Activated T-helper 17 cell treated with anti-CD3 and anti-CD28 coated beads, Interleukin-2, amount 50 U/mL, for 72 hours (primary cell): ENCODE measurements around the gene ESRRA. TPM values are rescaled to one million over a fixed set of nuclear protein-coding genes. Genes with fewer than 3 reads are reported as not detected.
"Not testable (repeated sequence)": the region's sequence is repeated elsewhere in the genome, so short reads cannot be mapped to it uniquely, and the experiment has no call there.

Experiments
- ATAC-seq: fragments of 150-1000 bp; cut with Tn5 transposase; replicated peaks from 2 replicates; pipeline ENCODE4 v1.10.0; 2021; ENCODE audit warnings: mild to moderate bottlenecking, moderate library complexity
- H3K27ac Mint-ChIP-seq: one replicate; pipeline ENCODE4 v1.8.0; 2022; ENCODE audit warnings: mixed read lengths
- H3K27me3 Mint-ChIP-seq: one replicate; pipeline ENCODE4 v1.8.0; 2022; ENCODE audit warnings: mixed read lengths
- H3K36me3 Mint-ChIP-seq: one replicate; pipeline ENCODE4 v1.8.0; 2022; ENCODE audit warnings: low read depth, mild to moderate bottlenecking, mixed read lengths
- H3K4me1 Mint-ChIP-seq: one replicate; pipeline ENCODE4 v1.8.0; 2022; ENCODE audit warnings: mixed read lengths
- H3K4me3 Mint-ChIP-seq: one replicate; pipeline ENCODE4 v1.8.0; 2022; ENCODE audit warnings: mild to moderate bottlenecking, mixed read lengths
- H3K9me3 Mint-ChIP-seq: one replicate; pipeline ENCODE4 v1.8.0; 2022; ENCODE audit warnings: mixed read lengths
- total RNA-seq, 2 donors: library from RNA; stranded (reverse); gene quantifications; one replicate each; pipeline ENCODE4 v1.2.3, GENCODE V29; 2022

ESRRA gene
- total RNA-seq, 2 donors from 2014 or later: 31.2 to 55.7 TPM

DNA sequence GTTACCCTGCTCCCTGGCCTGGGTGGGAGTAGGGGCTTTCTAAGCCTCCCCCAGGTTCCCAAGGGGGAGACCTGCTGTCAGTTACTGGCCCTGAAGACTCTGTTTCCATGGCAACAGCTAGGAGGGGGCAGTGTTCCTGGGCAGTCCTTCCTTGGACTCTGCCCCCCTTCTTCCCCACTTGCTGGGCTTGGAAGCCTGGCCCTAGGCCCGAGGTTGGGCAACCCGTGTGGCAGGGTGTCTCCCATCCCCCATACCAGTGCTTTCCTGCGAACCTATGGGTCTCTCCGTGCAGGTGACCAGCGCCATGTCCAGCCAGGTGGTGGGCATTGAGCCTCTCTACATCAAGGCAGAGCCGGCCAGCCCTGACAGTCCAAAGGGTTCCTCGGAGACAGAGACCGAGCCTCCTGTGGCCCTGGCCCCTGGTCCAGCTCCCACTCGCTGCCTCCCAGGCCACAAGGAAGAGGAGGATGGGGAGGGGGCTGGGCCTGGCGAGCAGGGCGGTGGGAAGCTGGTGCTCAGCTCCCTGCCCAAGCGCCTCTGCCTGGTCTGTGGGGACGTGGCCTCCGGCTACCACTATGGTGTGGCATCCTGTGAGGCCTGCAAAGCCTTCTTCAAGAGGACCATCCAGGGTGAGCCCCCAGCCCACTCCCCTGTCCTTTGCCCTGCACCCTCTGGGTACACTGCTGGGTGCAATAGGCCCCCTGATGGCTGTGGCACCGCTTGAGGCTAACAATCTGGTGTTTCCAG, 1.7 kb downstream of the ESRRA start:
- Mint-ChIP-seq H3K4me3 (peak overlapping the region; percentile 98), H3K36me3 (peaks cover 31% of the 10 kb centered on the region), H3K9me3 (no peaks in the 10 kb centered on the region), H3K4me1 (peaks cover 5% of the 10 kb centered on the region), H3K27ac (peak overlapping the region; percentile 57), H3K27me3 (no peaks in the 10 kb centered on the region)
- no peak for ATAC-seq

- peaks cover 38% of the 10 kb centered on the region for H3K36me3 Mint-ChIP-seq
- H3K9me3 Mint-ChIP-seq: not testable (repeated sequence)
- peak overlapping the region; percentile 98 for H3K4me3 Mint-ChIP-seq
Observed at GRCh38 chr11:64307795-64308194, 2.5 kb downstream of the ESRRA start.

GRCh38 chr11:64312947-64313346, 7.6 kb downstream of the ESRRA start:
- no peak for ATAC-seq
- Mint-ChIP-seq H3K9me3 (no peaks in the 10 kb centered on the region), H3K27me3 (no peaks in the 10 kb centered on the region), H3K27ac (peak overlapping the region; percentile 72), H3K4me3 (no peak overlapping the region), H3K4me1 (peaks cover 6% of the 10 kb centered on the region), H3K36me3 (peaks cover 61% of the 10 kb centered on the region)

More at GRCh38 chr11:64307795-64308194, 2.5 kb downstream of the ESRRA start:
- H3K27me3 Mint-ChIP-seq, H3K4me1 Mint-ChIP-seq, ATAC-seq: not testable (repeated sequence)
- peak overlapping the region; percentile 57 for H3K27ac Mint-ChIP-seq

DNA sequence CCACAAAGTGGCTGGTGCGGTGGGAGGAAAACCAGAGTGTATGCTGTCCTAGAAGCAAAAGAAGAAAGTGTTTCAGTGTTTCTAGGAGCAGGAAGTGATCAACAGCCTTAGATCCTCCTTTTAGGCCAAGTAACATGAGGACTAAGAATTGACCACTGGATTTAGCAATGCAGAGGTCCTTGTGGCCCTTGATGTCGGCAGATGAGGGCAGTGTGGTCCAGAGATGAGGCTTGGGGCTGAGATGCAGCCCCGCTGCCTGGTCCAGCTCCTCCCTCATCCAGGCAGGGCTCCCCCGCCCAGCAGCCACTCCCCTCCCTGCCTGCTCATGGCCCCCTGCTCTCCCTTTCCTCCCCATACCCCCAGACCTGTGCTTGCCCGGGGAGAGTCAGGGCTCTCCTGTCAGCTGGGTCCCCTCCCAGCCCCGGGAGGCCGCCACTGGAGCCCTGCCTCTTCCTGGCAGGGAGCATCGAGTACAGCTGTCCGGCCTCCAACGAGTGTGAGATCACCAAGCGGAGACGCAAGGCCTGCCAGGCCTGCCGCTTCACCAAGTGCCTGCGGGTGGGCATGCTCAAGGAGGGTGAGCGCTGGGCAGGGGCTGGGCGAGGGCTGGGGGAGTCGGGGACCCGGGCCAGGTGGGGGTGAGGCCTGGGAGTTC, 8.3 kb downstream of the ESRRA start:
- H3K4me1 Mint-ChIP-seq: peaks cover 6% of the 10 kb centered on the region
- H3K36me3 Mint-ChIP-seq: peaks cover 66% of the 10 kb centered on the region
- no peak for ATAC-seq
- no peak overlapping the region for H3K4me3 Mint-ChIP-seq
- no peaks in the 10 kb centered on the region for H3K27me3 Mint-ChIP-seq
- H3K27ac Mint-ChIP-seq: peak overlapping the region; percentile 72
- no peaks in the 10 kb centered on the region for H3K9me3 Mint-ChIP-seq

DNA sequence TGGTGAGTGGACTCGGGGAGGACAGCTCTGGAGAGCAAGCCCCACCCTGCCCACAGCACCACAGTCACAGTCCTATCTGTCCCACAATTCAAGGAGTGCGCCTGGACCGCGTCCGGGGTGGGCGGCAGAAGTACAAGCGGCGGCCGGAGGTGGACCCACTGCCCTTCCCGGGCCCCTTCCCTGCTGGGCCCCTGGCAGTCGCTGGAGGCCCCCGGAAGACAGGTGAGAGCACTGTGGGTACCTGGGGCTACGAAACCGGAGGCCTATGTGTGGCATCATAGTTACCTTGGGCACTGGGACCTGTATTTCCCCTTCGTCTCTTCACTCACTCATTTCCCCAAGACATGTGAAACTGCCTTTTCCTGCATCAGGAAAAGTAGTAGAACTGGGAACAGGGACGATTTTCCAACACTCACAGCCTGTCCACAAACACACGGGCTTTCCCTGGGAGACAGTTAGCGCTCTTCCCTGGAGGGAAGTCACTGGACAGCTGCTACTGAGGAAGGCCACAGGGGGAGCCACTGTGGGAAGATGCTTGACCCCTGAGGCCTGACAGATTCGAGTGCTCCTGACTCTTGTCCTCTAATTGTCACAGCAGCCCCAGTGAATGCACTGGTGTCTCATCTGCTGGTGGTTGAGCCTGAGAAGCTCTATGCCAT, 9.0 kb downstream of the ESRRA start:
- Mint-ChIP-seq H3K27me3 (no peaks in the 10 kb centered on the region), H3K4me1 (peaks cover 12% of the 10 kb centered on the region), H3K4me3 (no peak overlapping the region), H3K9me3 (no peaks in the 10 kb centered on the region), H3K36me3 (peaks cover 66% of the 10 kb centered on the region), H3K27ac (peak overlapping the region; percentile 41)
- ATAC-seq: no peak

GRCh38 chr11:64314805-64315561, 9.7 kb downstream of the ESRRA start:
- no peaks in the 10 kb centered on the region for H3K9me3 Mint-ChIP-seq
- peaks cover 69% of the 10 kb centered on the region for H3K36me3 Mint-ChIP-seq
- peaks cover 14% of the 10 kb centered on the region for H3K4me1 Mint-ChIP-seq
- no peak for ATAC-seq
- H3K27me3 Mint-ChIP-seq: no peaks in the 10 kb centered on the region
- no peak overlapping the region for H3K4me3 Mint-ChIP-seq
- peak overlapping the region; percentile 41 for H3K27ac Mint-ChIP-seq

GRCh38 chr11:64315667-64316526, 10.6 kb downstream of the ESRRA start:
- H3K4me3 Mint-ChIP-seq: peak overlapping the region; percentile 92
- not testable (repeated sequence) for H3K9me3 Mint-ChIP-seq, ATAC-seq, H3K27me3 Mint-ChIP-seq
- peaks cover 21% of the 10 kb centered on the region for H3K4me1 Mint-ChIP-seq
- H3K36me3 Mint-ChIP-seq: peaks cover 74% of the 10 kb centered on the region
- H3K27ac Mint-ChIP-seq: peak overlapping the region; percentile 97

- peak; percentile 5 for ATAC-seq
- Mint-ChIP-seq H3K27me3 (no peaks in the 10 kb centered on the region), H3K4me1 (peaks cover 23% of the 10 kb centered on the region), H3K27ac (peak overlapping the region; percentile 97), H3K4me3 (peak overlapping the region; percentile 92), H3K9me3 (no peaks in the 10 kb centered on the region), H3K36me3 (peaks cover 80% of the 10 kb centered on the region)
Observed at GRCh38 chr11:64316672-64317324, 11.5 kb downstream of the ESRRA start.

GRCh38 chr11:64317325-64317960, 12.1 kb downstream of the ESRRA start, which contains the start of gene TRMT112:
Gene TRMT112 (minus strand): TSS chr11:64317559. CDS start chr11:64317526, 33 bp downstream.
- H3K27ac Mint-ChIP-seq: peak within 1 kb of the TSS; percentile 97
- H3K4me3 Mint-ChIP-seq: peak within 1 kb of the TSS; percentile 92
- no peaks in the 10 kb centered on the region for H3K9me3 Mint-ChIP-seq
- H3K27me3 Mint-ChIP-seq: no peaks in the 10 kb centered on the region
- peak; percentile 87 for ATAC-seq
- peaks cover 23% of the 10 kb centered on the region for H3K4me1 Mint-ChIP-seq
- peaks cover 81% of the 10 kb centered on the region for H3K36me3 Mint-ChIP-seq

DNA sequence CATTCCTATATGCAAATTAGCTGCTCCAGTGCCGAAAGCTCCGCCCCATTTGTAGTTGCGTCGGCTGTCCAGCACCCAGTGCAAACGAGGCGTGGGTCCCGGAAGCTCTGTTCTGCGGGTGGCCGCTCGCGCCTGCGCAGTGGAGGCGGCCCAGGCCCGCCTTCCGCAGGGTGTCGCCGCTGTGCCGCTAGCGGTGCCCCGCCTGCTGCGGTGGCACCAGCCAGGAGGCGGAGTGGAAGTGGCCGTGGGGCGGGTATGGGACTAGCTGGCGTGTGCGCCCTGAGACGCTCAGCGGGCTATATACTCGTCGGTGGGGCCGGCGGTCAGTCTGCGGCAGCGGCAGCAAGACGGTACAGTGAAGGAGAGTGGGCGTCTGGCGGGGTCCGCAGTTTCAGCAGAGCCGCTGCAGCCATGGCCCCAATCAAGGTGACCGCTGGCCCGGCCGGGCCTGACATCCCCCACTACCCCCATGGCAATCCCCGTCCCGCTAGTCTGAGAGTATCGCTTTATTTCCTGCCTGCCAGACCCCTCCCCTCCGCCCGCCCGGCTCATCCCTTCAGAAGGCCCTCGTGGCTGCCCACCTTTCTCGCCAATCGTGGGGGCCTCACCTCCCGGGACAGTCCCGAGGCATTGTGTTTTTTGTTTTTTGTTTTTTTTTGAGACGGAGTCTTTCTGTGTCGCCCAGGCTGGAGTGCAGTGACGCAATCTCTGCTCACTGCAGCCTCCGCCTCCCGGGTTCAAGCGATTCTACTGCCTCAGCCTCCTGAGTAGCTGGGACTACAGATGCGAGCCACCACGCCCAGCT, 12.8 kb downstream of the ESRRA start, which contains the start of gene PRDX5:
Gene PRDX5 (plus strand): TSS at position 161 of the 805 bp plus-strand sequence. CDS start 95 bp downstream, at position 256.
- Mint-ChIP-seq H3K36me3 (peaks cover 74% of the 10 kb centered on the region), H3K4me1 (peaks cover 23% of the 10 kb centered on the region), H3K27ac (peak within 1 kb of the TSS; percentile 97), H3K27me3 (no peaks in the 10 kb centered on the region), H3K9me3 (no peaks in the 10 kb centered on the region), H3K4me3 (peak within 1 kb of the TSS; percentile 92)
- ATAC-seq: peak; percentile 86

DNA sequence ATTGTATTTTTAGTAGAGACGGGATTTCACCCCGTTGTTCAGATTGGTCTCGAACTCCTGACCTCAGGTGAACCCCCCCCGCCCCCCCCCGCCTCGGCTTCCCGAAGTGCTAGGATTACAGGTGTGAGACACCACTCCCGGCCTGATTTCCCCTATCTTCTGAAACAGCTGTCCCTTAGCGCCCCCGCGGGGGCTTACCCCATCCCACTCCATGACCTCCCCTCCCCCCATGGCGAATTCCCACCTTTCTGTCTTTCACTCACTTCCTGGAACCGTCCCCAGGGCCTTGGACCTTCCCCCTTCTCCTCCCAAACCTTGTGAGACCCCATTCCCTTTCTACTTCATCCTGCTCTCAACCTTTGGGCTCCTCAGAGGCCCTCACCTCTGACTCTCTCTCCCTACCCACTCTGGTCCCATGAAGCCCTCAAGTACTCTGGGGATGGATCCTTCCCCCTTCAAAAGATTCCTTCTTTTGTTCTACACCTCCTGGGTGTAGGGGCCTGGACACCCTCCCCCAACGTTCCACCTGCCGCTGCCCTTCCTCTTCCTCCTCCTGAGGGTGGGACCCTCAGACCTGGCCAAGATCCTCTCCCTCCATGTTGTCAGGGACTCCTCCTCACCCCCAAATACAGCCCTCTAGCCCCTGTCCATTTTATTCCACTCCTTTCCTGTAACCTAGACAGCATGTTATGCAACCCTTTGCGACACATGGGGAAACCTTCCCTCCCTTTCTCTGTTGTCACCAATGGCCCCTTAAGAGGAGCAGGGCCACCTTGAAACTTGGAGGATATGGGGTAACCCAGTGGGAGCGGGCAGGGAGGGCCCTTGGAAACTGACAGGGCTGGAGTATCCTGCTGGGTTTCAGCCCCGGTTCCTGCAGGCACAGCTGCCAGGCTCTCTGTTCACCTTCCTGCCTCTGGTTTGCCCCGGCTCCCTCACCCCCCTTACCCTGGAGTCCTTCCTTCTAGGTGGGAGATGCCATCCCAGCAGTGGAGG, 13.7 kb downstream of the ESRRA start:
- Mint-ChIP-seq H3K4me1 (peaks cover 23% of the 10 kb centered on the region), H3K27me3 (no peaks in the 10 kb centered on the region), H3K9me3 (no peaks in the 10 kb centered on the region), H3K4me3 (peak overlapping the region; percentile 92), H3K27ac (peak overlapping the region; percentile 97), H3K36me3 (peaks cover 71% of the 10 kb centered on the region)
- no peak for ATAC-seq
